HepG2 (cell line): ENCODE measurements around the gene RRP9. TPM values are rescaled to one million over a fixed set of nuclear protein-coding genes. Genes with fewer than 3 reads are reported as not detected.

Experiments
- ATAC-seq: fragments of 200-7000 bp; cut with Tn5 transposase; 3 replicates; pipeline ENCODE4 v1.9.1; 2020; ENCODE audit warnings: mild to moderate bottlenecking, moderate library complexity
- Bru-seq: library from RNA; stranded (reverse); fragments of 400-500 nt; gene quantifications from one replicate; lab custom pipeline; 2021; lab: Mats Ljungman, UMichigan
- BruChase-seq, 2 experiments: library from RNA; stranded (reverse); fragments of 400-500 nt; gene quantifications; one replicate each; lab custom pipeline; 2021; lab: Mats Ljungman, UMichigan
- BruUV-seq: library from RNA; stranded (reverse); fragments of 400-500 nt; replicated peaks from 2 replicates; lab custom pipeline; 2021; lab: Mats Ljungman, UMichigan
- CTCF ChIA-PET: fragments of 300-600 bp; formaldehyde crosslinking; extraction: SDS; loops from one replicate; lab custom pipeline; 2021; ENCODE audit warnings: low total read pairs, inconsistent platforms, low intra/inter-chr PET ratio; lab: Yijun Ruan, JAX
- POLR2A ChIA-PET: fragments of 350-600 bp; sonication (Branson Sonifier 250); formaldehyde crosslinking; loops from one replicate; lab custom pipeline; 2020; ENCODE audit warnings: antibody characterized with exemption, inconsistent platforms; lab: Yijun Ruan, JAX
- DNase-seq: peaks from one replicate; pipeline ENCODE4 v3.0.0-alpha.2; 2015; ENCODE audit warnings: low spot score
- FAIRE-seq: peaks from 3 replicates; lab custom pipeline; 2011; peaks lifted over from hg19 to GRCh38; lab: Jason Lieb, UNC
- H2AFZ ChIP-seq: one replicate; pipeline ENCODE4 v1.6.1; 2011; ENCODE audit warnings: low read length, inconsistent platforms
- H3K27ac ChIP-seq: fragments of 300-600 bp; 3 replicates; pipeline ENCODE4 v1.8.0; 2011; ENCODE audit warnings: mixed run types, mild to moderate bottlenecking, mixed read lengths, low read length, inconsistent platforms; ENCODE audit not compliant: insufficient read depth; ENCODE audit errors: extremely low read length
- H3K27me3 ChIP-seq, 2 experiments: fragments of 200-600 bp in 1 of 2; 2 replicates in 1 of 2; 3 replicates in 1 of 2; pipeline versions ENCODE4 v1.6.0 to v1.8.0; 2011; ENCODE audit warnings: low read length in 2 of 2, mild to moderate bottlenecking in 2 of 2, moderate library complexity in 2 of 2, inconsistent platforms in 1 of 2; ENCODE audit not compliant: insufficient read depth in 2 of 2, control insufficient read depth in 1 of 2
- H3K36me3 ChIP-seq, 2 experiments: fragments of 200-600 bp in 1 of 2; replicated peaks in 1 of 2; 2 replicates in 1 of 2; 3 replicates in 1 of 2; pipeline versions ENCODE4 v1.5.1 to v1.8.0; 2011; ENCODE audit warnings: low read length in 2 of 2, inconsistent platforms in 1 of 2; ENCODE audit not compliant: insufficient read depth in 2 of 2, control insufficient read depth in 1 of 2
- H3K4me1 ChIP-seq: 2 replicates; pipeline ENCODE4 v1.5.1; 2012; ENCODE audit warnings: low read length, inconsistent platforms; ENCODE audit not compliant: insufficient read depth
- H3K4me2 ChIP-seq: 2 replicates; pipeline ENCODE4 v1.6.0; 2011; ENCODE audit warnings: low read depth, low read length, inconsistent platforms
- H3K4me3 ChIP-seq, 3 experiments: fragments of 200-600 bp in 1 of 3; sonication (generic), shearing (Covaris generic) in 1 of 3; replicated peaks in 1 of 3; 2 replicates each; pipeline ENCODE4 v1.5.1; 2011 to 2016; ENCODE audit warnings: low read length in 3 of 3, inconsistent platforms in 2 of 3, low read depth in 2 of 3, mild to moderate bottlenecking in 2 of 3, control low read depth in 1 of 3, mixed read lengths in 1 of 3; ENCODE audit not compliant: insufficient read depth in 1 of 3
- H3K79me2 ChIP-seq: one replicate; pipeline ENCODE4 v1.6.1; 2011; ENCODE audit warnings: low read length, inconsistent platforms; ENCODE audit not compliant: insufficient read depth
- H3K9ac ChIP-seq: 2 replicates; pipeline ENCODE4 v1.6.0; 2011; ENCODE audit warnings: mild to moderate bottlenecking, low read depth, low read length, inconsistent platforms; ENCODE audit not compliant: insufficient read depth
- H3K9me3 ChIP-seq: 2 replicates; pipeline ENCODE4 v1.5.1; 2012; ENCODE audit warnings: mild to moderate bottlenecking, low read length
- H4K20me1 ChIP-seq: 2 replicates; pipeline ENCODE4 v1.6.0; 2011; ENCODE audit warnings: inconsistent platforms, mild to moderate bottlenecking, low read length, moderate library complexity; ENCODE audit not compliant: insufficient read depth
- ISX ChIP-seq: sonication (generic); formaldehyde crosslinking; conservative IDR thresholded peaks from 2 replicates; pipeline ENCODE4 v1.5.0; 2020; ENCODE audit warnings: missing genetic modification reagents
- MBD4 ChIP-seq: IDR thresholded peaks from 2 replicates; pipeline ENCODE4 v1.6.1; 2012; ENCODE audit warnings: low read length, inconsistent platforms, borderline replicate concordance
- MZF1 ChIP-seq: sonication (generic); formaldehyde crosslinking; IDR thresholded peaks from 2 replicates; pipeline ENCODE4 v1.8.1; 2023; ENCODE audit warnings: mild to moderate bottlenecking, missing genetic modification reagents, borderline replicate concordance
- ZBTB3 ChIP-seq: sonication (generic); formaldehyde crosslinking; IDR thresholded peaks from 2 replicates; pipeline ENCODE4 v1.4.0; 2020; ENCODE audit warnings: low read depth, mild to moderate bottlenecking, moderate library complexity, missing genetic modification reagents, borderline replicate concordance
- ZFP37 ChIP-seq: sonication (generic); formaldehyde crosslinking; IDR thresholded peaks from 2 replicates; pipeline ENCODE4 v1.4.0; 2020; ENCODE audit warnings: missing genetic modification reagents, borderline replicate concordance
- ZNF747 ChIP-seq: sonication (generic); formaldehyde crosslinking; IDR thresholded peaks from 2 replicates; pipeline ENCODE4 v1.8.1; 2023; ENCODE audit warnings: missing genetic modification reagents, mild to moderate bottlenecking, borderline replicate concordance
- ZNF761 ChIP-seq: sonication (generic); formaldehyde crosslinking; conservative IDR thresholded peaks from 2 replicates; pipeline ENCODE4 v1.4.0; 2020; ENCODE audit warnings: mild to moderate bottlenecking, missing genetic modification reagents
- ZNF773 ChIP-seq: sonication (generic); formaldehyde crosslinking; IDR thresholded peaks from 2 replicates; pipeline ENCODE4 v1.4.0; 2020; ENCODE audit warnings: missing genetic modification reagents, borderline replicate concordance
- WGBS: methylation state at CpG from one replicate; pipeline ENCODE4 v1.1.6; 2017; ENCODE audit warnings: low lambda C conversion rate; 5-methylcytosine and 5-hydroxymethylcytosine counted together
- in situ Hi-C: cut with HindIII; loops from 2 replicates; pipeline ENCODE4 v1.10.0; 2017; ENCODE audit warnings: low pct_unique_long_range_greater_than_20kb; ENCODE audit not compliant: extremely low pct_ligation_motif_present
- intact Hi-C: fragments of 100-400 bp; cut with micrococcal nuclease; formaldehyde crosslinking; loops from one replicate; pipeline ENCODE4 v1.10.0; 2022; ENCODE audit not compliant: unreplicated experiment
- long read RNA-seq, 2 experiments: library from RNA in 1 of 2; library from polyadenylated mRNA in 1 of 2; stranded (forward) in 1 of 2; unstranded in 1 of 2; transcript quantifications; one replicate each; pipeline ENCODE4 v2.0.0, GENCODE V29; 2019 to 2022
- polyA minus RNA-seq, 3 experiments: library from RNA; depleted of rRNA, polyadenylated mRNA; stranded (reverse); fragments of >200 nt; gene quantifications; 2 replicates each; pipeline ENCODE4 v1.2.3, GENCODE V29; 2011; ENCODE audit warnings: low replicate concordance in 1 of 3
- polyA plus RNA-seq, 8 experiments: library from polyadenylated mRNA; depleted of rRNA in 3 of 8; stranded (reverse) in 7 of 8; unstranded in 1 of 8; fragments of >200 nt; fragmentation: Illumina TruSeq in 4 of 8; extraction: Trizol in 4 of 8; gene quantifications; 2 replicates each; pipeline versions ENCODE4 v1.2.1 to v1.2.3, GENCODE V29; 2011 to 2016; ENCODE audit warnings: low read depth in 4 of 8, missing spikeins in 1 of 8, mixed read lengths in 1 of 8; ENCODE audit not compliant: insufficient read depth in 1 of 8
- total RNA-seq, 5 experiments: library from RNA; depleted of rRNA; stranded (reverse); fragments of >200 nt; fragmentation: Illumina TruSeq; extraction: Trizol; gene quantifications; 2 replicates each; pipeline ENCODE4 v1.2.3, GENCODE V29; 2016; ENCODE audit warnings: low read depth in 1 of 5
- TF ChIP-seq, protein P1 (sequence below): sonication (generic); formaldehyde crosslinking; IDR thresholded peaks from 2 replicates; pipeline ENCODE4 v1.5.0; 2020; ENCODE audit warnings: missing genetic modification reagents, mild to moderate bottlenecking, borderline replicate concordance
- TF ChIP-seq, protein P2 (sequence below): sonication (generic); formaldehyde crosslinking; IDR thresholded peaks from 2 replicates; pipeline ENCODE4 v1.5.1; 2020; ENCODE audit warnings: missing genetic modification reagents, mild to moderate bottlenecking, borderline replicate concordance

The RRP9 gene, protein sequence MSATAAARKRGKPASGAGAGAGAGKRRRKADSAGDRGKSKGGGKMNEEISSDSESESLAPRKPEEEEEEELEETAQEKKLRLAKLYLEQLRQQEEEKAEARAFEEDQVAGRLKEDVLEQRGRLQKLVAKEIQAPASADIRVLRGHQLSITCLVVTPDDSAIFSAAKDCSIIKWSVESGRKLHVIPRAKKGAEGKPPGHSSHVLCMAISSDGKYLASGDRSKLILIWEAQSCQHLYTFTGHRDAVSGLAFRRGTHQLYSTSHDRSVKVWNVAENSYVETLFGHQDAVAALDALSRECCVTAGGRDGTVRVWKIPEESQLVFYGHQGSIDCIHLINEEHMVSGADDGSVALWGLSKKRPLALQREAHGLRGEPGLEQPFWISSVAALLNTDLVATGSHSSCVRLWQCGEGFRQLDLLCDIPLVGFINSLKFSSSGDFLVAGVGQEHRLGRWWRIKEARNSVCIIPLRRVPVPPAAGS
- total RNA-seq (2016; rRNA removed; fragmentation: Illumina TruSeq; extraction: Trizol) (39.4 and 44.0 TPM in 2 replicates), polyA plus RNA-seq (2011; rRNA removed) (14.8 and 18.4 TPM in 2 replicates), polyA minus RNA-seq (2011; rRNA and poly(A)+ RNA removed; ENCODE audit: low replicate concordance) (24.9 and 39.6 TPM in 2 replicates), Bru-seq, nascent RNA (percentile 67 among the genes with signal in this experiment), BruChase-seq, experiment 1, labeled RNA remaining after a 6-hour chase (percentile 79 among the genes with signal in this experiment), BruChase-seq, experiment 2, labeled RNA remaining after a 2-hour chase (percentile 70 among the genes with signal in this experiment)
- total RNA-seq (2016; cell fraction: cytosol; rRNA removed; fragmentation: Illumina TruSeq; extraction: Trizol; ENCODE audit: low read depth): 6.2 and 7.8 TPM in 2 replicates
- total RNA-seq (2016; cell fraction: insoluble cytoplasmic fraction; rRNA removed; fragmentation: Illumina TruSeq; extraction: Trizol): 38.4 and 46.4 TPM in 2 replicates
- total RNA-seq (2016; cell fraction: membrane; rRNA removed; fragmentation: Illumina TruSeq; extraction: Trizol): 10.0 and 10.2 TPM in 2 replicates
- 21.0 and 22.3 TPM in 2 replicates for total RNA-seq (2016; cell fraction: nucleus; rRNA removed; fragmentation: Illumina TruSeq; extraction: Trizol)
- 13.9 and 19.4 TPM in 2 replicates for polyA plus RNA-seq (2011; cell fraction: cytosol; rRNA removed)
- polyA plus RNA-seq (2011; cell fraction: nucleus; rRNA removed): 42.5 and 45.1 TPM in 2 replicates
- polyA plus RNA-seq (2012): 14.6 and 19.9 TPM in 2 replicates
- 5.6 and 5.7 TPM in 2 replicates for polyA plus RNA-seq (2016; cell fraction: cytosol; fragmentation: Illumina TruSeq; extraction: Trizol; ENCODE audit: low read depth)
- 36.5 and 39.9 TPM in 2 replicates for polyA plus RNA-seq (2016; cell fraction: insoluble cytoplasmic fraction; fragmentation: Illumina TruSeq; extraction: Trizol; ENCODE audit: low read depth)
- 7.6 and 8.2 TPM in 2 replicates for polyA plus RNA-seq (2016; cell fraction: membrane; fragmentation: Illumina TruSeq; extraction: Trizol; ENCODE audit: low read depth)
- polyA plus RNA-seq (2016; cell fraction: nucleus; fragmentation: Illumina TruSeq; extraction: Trizol; ENCODE audit: insufficient read depth, low read depth): 51.2 and 56.8 TPM in 2 replicates
- 10.6 and 12.4 TPM in 2 replicates for polyA minus RNA-seq (2011; cell fraction: cytosol; rRNA and poly(A)+ RNA removed)
- 4.5 and 4.8 TPM in 2 replicates for polyA minus RNA-seq (2011; cell fraction: nucleus; rRNA and poly(A)+ RNA removed)
- long read RNA-seq, experiment 1, transcript RRP9-201 (15 exons, 1,578 nt): major isoform, 25 of 36 reads
- long read RNA-seq, experiment 1, partial matches to known transcripts: 8 of 36 reads
- long read RNA-seq, experiment 1, other reads (novel, unspliced or antisense): 3 of 36 reads
- long read RNA-seq, experiment 2, transcript RRP9-201 (15 exons, 1,578 nt): major isoform, 45 of 230 reads
- long read RNA-seq, experiment 2, partial matches to known transcripts: 67 of 230 reads
- long read RNA-seq, experiment 2, other reads (novel, unspliced or antisense): 118 of 230 reads

DNA sequence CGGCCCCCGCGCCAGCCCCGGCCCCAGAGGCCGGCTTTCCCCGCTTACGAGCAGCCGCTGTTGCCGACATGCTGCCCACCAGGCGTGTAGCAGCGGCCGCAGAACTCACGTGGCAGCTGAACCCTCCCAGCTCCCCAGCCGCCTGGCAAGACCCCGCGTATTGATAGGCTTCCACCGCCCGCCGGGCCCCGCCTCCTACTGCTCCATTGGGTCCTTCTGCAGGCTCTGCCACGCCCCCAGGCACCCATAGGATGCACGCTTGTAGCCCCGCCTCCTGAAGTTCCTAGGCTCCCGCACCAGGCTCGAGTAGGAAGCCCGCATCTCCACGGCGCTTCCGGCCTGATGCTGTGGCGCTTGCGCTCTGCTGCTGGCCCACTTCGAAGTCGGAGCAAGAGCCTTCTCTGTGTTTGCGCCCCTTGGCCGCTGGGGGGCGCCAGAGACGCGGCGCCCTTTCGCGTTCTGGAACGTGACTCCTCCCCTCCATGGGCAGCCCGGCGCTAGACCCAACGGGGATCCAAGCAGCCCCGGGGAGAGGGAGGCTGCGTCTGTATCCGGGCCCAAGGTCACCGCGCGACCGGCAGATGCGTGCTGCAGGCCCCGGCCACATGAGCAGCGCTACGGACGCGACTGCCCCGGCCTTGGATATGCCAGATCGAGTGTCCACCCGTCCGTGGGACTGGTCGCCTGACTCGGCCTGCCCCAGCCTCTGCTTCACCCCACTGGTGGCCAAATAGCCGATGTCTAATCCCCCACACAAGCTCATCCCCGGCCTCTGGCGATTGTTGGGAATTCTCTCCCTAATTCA, at the start of gene RRP9, which contains the start of gene PARP3:
RRP9 (minus strand) TSS at position 107 of the 805 bp plus-strand sequence; CDS start at position 70, 37 bp downstream.
PARP3 (plus strand) TSS at position 566 of the 805 bp plus-strand sequence. CDS start 993 bp downstream, outside the sequence.
- in situ Hi-C loops: no loop called here
- peak; percentile 88 for ATAC-seq
- peak; percentile 99 for DNase-seq
- H3K9me3 ChIP-seq: no peaks in the 10 kb centered on the region
- 2% methylated on average over 25 of the region's 67 CpGs for WGBS
- peak within 1 kb of the TSS; percentile 80 to 88 (median 84) for H3K4me3 ChIP-seq
- H4K20me1 ChIP-seq: no peaks in the 10 kb centered on the region; the same call in 1 of the 2 replicates
- no TSS peak for BruUV-seq
- H3K27me3 ChIP-seq: no peaks in the 10 kb centered on the region; a peak in 1 of 5 replicates
- H3K4me1 ChIP-seq: peaks cover 33% of the 10 kb centered on the region
- FAIRE-seq: peak; percentile 97
- intact Hi-C loops: loop anchor here (1.0 to 2.0 kb wide), 3 partner anchors 32 to 53 kb away; partner anchors contain the start of genes ABHD14B, ACY1 and RPL29
- peak within 1 kb of the TSS; percentile 93 for H3K9ac ChIP-seq
- peaks cover 28% of the 10 kb centered on the region for H3K79me2 ChIP-seq
- H3K4me2 ChIP-seq: peak within 1 kb of the TSS; percentile 95
- no peak within 1 kb of the TSS for H2AFZ ChIP-seq
- H3K36me3 ChIP-seq: peaks cover 8 to 18% of the 10 kb centered on the region in 2 experiments; a peak in 3 of 5 replicates
- peak within 1 kb of the TSS; percentile 93 for H3K27ac ChIP-seq
- POLR2A ChIA-PET: interaction anchor here (0.7 to 4.5 kb wide), 20 partner anchors 9 to 442 kb away, joined by 3 to 173 read pairs (median 8); partner anchors contain the start of genes ABHD14A, ABHD14B, ACY1 and DCAF1
- CTCF ChIA-PET: interaction anchor here (1.2 to 2.1 kb wide), 4 partner anchors 33 to 59 kb away, joined by 3 to 34 read pairs (median 14); partner anchors contain the start of genes ABHD14A, ABHD14B, ACY1 and RPL29
- TF ChIP-seq MZF1 (CRISPR knock-in tag): no peak
- TF ChIP-seq, protein P1, sequence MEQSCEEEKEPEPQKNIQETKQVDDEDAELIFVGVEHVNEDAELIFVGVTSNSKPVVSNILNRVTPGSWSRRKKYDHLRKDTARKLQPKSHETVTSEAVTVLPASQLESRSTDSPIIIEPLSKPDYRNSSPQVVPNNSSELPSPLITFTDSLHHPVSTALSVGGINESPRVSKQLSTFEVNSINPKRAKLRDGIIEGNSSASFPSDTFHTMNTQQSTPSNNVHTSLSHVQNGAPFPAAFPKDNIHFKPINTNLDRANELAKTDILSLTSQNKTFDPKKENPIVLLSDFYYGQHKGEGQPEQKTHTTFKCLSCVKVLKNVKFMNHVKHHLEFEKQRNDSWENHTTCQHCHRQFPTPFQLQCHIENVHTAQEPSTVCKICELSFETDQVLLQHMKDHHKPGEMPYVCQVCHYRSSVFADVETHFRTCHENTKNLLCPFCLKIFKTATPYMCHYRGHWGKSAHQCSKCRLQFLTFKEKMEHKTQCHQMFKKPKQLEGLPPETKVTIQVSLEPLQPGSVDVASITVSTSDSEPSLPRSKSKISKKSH: no peak; the same call in 1 of the 2 replicates
- TF ChIP-seq, protein P2, sequence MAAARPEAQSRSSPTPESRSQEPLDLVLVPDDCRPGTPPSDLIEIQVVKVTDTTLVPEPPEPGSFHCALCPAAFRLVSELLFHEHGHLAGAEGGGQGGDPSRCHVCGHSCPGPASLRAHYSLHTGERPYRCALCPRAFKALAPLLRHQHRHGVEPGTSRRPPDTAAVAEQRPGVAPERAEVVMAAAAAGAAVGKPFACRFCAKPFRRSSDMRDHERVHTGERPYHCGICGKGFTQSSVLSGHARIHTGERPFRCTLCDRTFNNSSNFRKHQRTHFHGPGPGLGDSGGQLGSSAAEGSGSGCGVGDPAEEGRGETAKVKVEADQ (CRISPR knock-in tag): no peak
- TF ChIP-seq MBD4: no peak
- TF ChIP-seq ZFP37 (CRISPR knock-in tag): no peak
- peak; percentile 72; the same call in 1 of the 2 replicates for TF ChIP-seq ZNF761 (CRISPR knock-in tag)
- peak; percentile 91; the same call in 1 of the 2 replicates for TF ChIP-seq ZNF747 (CRISPR knock-in tag)
- TF ChIP-seq ZNF773: no peak; the same call in 1 of the 2 replicates
- no peak for TF ChIP-seq ISX (CRISPR knock-in tag)
- peak; percentile 94 for TF ChIP-seq ZBTB3 (CRISPR knock-in tag)
